Activated naive CD4-positive, alpha-beta T cell treated with Interleukin-2 at 50 U/mL for 16 hours (primary cell): ENCODE results near the gene TSACC.

Experiments
- DNase-seq: peaks from one replicate; pipeline ENCODE4 v3.0.0-alpha.2; 2020

The TSACC gene

DNA sequence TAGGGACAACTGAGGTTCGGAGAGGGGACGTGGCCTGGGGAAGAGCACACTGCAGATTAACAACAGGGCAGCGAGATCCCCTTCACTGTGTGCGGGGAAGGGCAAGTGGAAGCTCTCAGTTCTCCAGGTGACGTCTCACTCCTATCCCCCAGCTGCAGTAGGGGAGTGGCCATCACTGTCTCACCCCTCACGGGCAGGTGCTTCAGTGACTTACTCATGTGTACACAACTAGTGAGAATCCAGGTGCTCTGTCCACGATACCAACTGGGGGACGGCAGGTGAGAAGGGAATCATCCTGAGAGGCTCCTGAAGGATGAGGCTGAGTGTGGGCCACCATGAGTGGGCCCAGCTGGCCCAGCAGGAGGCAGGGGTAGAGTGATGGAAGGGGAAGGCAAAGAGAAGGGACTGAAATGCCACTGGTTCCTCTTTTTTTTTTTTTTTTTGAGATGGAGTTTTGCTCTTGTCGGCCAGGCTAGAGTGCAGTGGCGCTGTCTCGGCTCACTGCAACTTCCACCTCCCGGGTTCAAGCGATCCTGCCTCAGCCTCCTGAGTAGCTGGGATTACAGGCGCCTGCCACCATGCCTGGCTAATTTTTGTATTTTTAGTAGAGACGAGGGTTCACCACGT lies 56.6 kb downstream of the TSACC start:
- no peak for DNase-seq
